RWPE1 (cell line): Measurements from ENCODE around the gene FEV.

Experiments
- CTCF ChIA-PET: fragments of 350-600 bp; sonication (Branson Sonifier 250); formaldehyde crosslinking; extraction: SDS; loops from one replicate; lab custom pipeline; 2021; lab: Yijun Ruan, JAX
- POLR2A ChIA-PET: fragments of 400-600 bp; formaldehyde crosslinking; extraction: SDS; loops from one replicate; lab custom pipeline; 2020; ENCODE audit warnings: antibody characterized with exemption; ENCODE audit not compliant: low non-redundant PET; lab: Yijun Ruan, JAX
- DNase-seq: peaks from one replicate; pipeline ENCODE4 v3.0.0; 2012; ENCODE audit warnings: low spot score
- H3K27ac ChIP-seq: fragments of 450-650 bp; 2 replicates; pipeline ENCODE4 v1.5.1; 2017
- CTCF ChIP-seq: fragments of 450-650 bp; conservative IDR thresholded peaks from 2 replicates; pipeline ENCODE4 v1.5.1; 2017; ENCODE audit warnings: low read depth, mild to moderate bottlenecking

Gene FEV

GRCh38 chr2:219019436-219019835 lies 34.5 kb upstream of the FEV start:
- H3K27ac ChIP-seq, result no peak overlapping the region
- no peak for DNase-seq
- POLR2A ChIA-PET, result no interaction called here
- TF ChIP-seq CTCF, result no peak
- CTCF ChIA-PET, result interaction anchor here (0.6 to 2.0 kb wide), 2 partner anchors 10 to 122 kb away, joined by 3 to 8 read pairs; no protein-coding TSS in a partner anchor

GRCh38 chr2:219018726-219019125 lies 33.7 kb upstream of the FEV start:
- TF ChIP-seq CTCF, result no peak
- CTCF ChIA-PET, result interaction anchor here (0.6 to 2.0 kb wide), 3 partner anchors 8 to 121 kb away, joined by 3 to 8 read pairs (median 3); no protein-coding TSS in a partner anchor

GRCh38 chr2:219018286-219018685 lies 33.3 kb upstream of the FEV start:
- H3K27ac ChIP-seq, result no peak overlapping the region
- no peak for DNase-seq
- CTCF ChIA-PET, result interaction anchor here (0.8 to 2.0 kb wide), 4 partner anchors 8 to 136 kb away, joined by 3 to 8 read pairs (median 4); no protein-coding TSS in a partner anchor
- no peak for TF ChIP-seq CTCF
- POLR2A ChIA-PET, result no interaction called here

More at GRCh38 chr2:219018726-219019125, 33.7 kb upstream of the FEV start:
- DNase-seq, result no peak
- H3K27ac ChIP-seq, result no peak overlapping the region
- POLR2A ChIA-PET, result no interaction called here

GRCh38 chr2:219017201-219017931 lies 32.4 kb upstream of the FEV start:
- CTCF ChIA-PET, result interaction anchor here (0.8 to 1.0 kb wide), 3 partner anchors 14 to 137 kb away, joined by 3 to 5 read pairs (median 3); no protein-coding TSS in a partner anchor

GRCh38 chr2:219016721-219017120 lies 31.7 kb upstream of the FEV start:
- H3K27ac ChIP-seq, result no peak overlapping the region
- POLR2A ChIA-PET, result no interaction called here
- DNase-seq, result no peak
- no peak for TF ChIP-seq CTCF
- CTCF ChIA-PET, result interaction anchor here (0.9 to 1.5 kb wide), 2 partner anchors 13 to 15 kb away, joined by 3 to 5 read pairs; no protein-coding TSS in a partner anchor

More at GRCh38 chr2:219017201-219017931, 32.4 kb upstream of the FEV start:
- no peak overlapping the region for H3K27ac ChIP-seq
- TF ChIP-seq CTCF, result no peak
- POLR2A ChIA-PET, result no interaction called here
- DNase-seq, result no peak

GRCh38 chr2:219010873-219011272 lies 25.9 kb upstream of the FEV start:
- TF ChIP-seq CTCF, result no peak
- DNase-seq, result no peak
- ChIA-PET POLR2A (no interaction called here), CTCF (interaction anchor here (0.6 to 1.7 kb wide), 10 partner anchors 7 to 428 kb away, joined by 3 to 18 read pairs (median 3); partner anchors contain the start of gene CNPPD1)
- no peak overlapping the region for H3K27ac ChIP-seq
